ENCODE data around the gene BMAL1. TPM values are rescaled to one million over a fixed set of nuclear protein-coding genes. Genes with fewer than 3 reads are reported as not detected.

The BMAL1 gene
- total and polyA plus RNA-seq, 2 of the 8 experiments (the other 6 are each of a cell fraction or from before 2014, with no cell fraction given) = 6.8 to 6.9 TPM

GRCh38 chr11:13346470-13346869 lies 68.9 kb downstream of the BMAL1 start:
- Histone ChIP-seq H3K23ac (ENCODE audit: insufficient read length) (no peak overlapping the region), H3K9me3 (ENCODE audit: insufficient read depth in 2 of 2, low read depth in 1 of 2, low read length in 1 of 2) (peaks cover 0 to 4% of the 10 kb centered on the region in 2 experiments; a peak in 1 of 4 replicates), H3K4ac (replicated peaks; ENCODE audit: insufficient read length, low read depth, low read length) (no peak overlapping the region), H3K23me2 (ENCODE audit: low read depth, low read length) (no peaks in the 10 kb centered on the region), H3K27ac (ENCODE audit: low read depth, low read length) (no peak overlapping the region), H3K4me3 (ENCODE audit: extremely low read depth in 1 of 4, insufficient read depth in 2 of 4, low read depth in 3 of 4, low read length in 4 of 4) (no peak overlapping the region), H4K91ac (replicated peaks; ENCODE audit: insufficient read length, low read length) (no peak overlapping the region), H3K27me3 (replicated peaks in 1 of 4; ENCODE audit: control insufficient read depth in 3 of 4, extremely low read depth in 1 of 4, insufficient read depth in 3 of 4, low read length in 3 of 4) (no peaks in the 10 kb centered on the region), H2BK20ac (ENCODE audit: low read length) (no peak overlapping the region), H3K36me3 (ENCODE audit: control insufficient read depth in 2 of 4, insufficient read depth in 4 of 4, low read length in 3 of 4) (no peaks in the 10 kb centered on the region), H3K14ac (ENCODE audit: insufficient read length) (no peak overlapping the region), H2BK12ac (ENCODE audit: low read depth, low read length) (no peak overlapping the region), H2BK120ac (replicated peaks; ENCODE audit: low read depth, low read length) (no peak overlapping the region), H3K4me1 (replicated peaks in 1 of 4; ENCODE audit: control insufficient read depth in 3 of 4, insufficient read depth in 4 of 4, low read length in 3 of 4) (peaks cover 0 to 2% (median 0%) of the 10 kb centered on the region in 4 experiments; a peak in 1 of 7 replicates), H3K79me2 (ENCODE audit: control insufficient read depth in 1 of 2, insufficient read depth in 2 of 2, low read length in 2 of 2) (no peaks in the 10 kb centered on the region; a peak in 1 of 4 replicates), H3K79me1 (ENCODE audit: low read depth, low read length) (no peaks in the 10 kb centered on the region; the same call in 1 of the 2 replicates), H2BK5ac (ENCODE audit: low read depth, low read length) (no peak overlapping the region), H3K56ac (replicated peaks; ENCODE audit: insufficient read length, low read depth, low read length) (no peak overlapping the region), H4K8ac (ENCODE audit: extremely low read depth, insufficient read depth, low read length) (peak overlapping the region; percentile 3; the same call in 1 of the 2 replicates), H2AK5ac (ENCODE audit: low read depth, low read length) (no peak overlapping the region), H3K4me2 (ENCODE audit: insufficient read depth in 1 of 2, low read depth in 2 of 2, low read length in 2 of 2) (no peak overlapping the region), H3K18ac (ENCODE audit: extremely low read depth, low read length) (no peak overlapping the region), H2AFZ (ENCODE audit: low read length) (no peak overlapping the region), H4K20me1 (replicated peaks in 1 of 2; ENCODE audit: control insufficient read depth in 1 of 2, insufficient read depth in 2 of 2, low read length in 2 of 2) (no peaks in the 10 kb centered on the region), H4K5ac (ENCODE audit: insufficient read length, low read depth, low read length) (no peak overlapping the region), H3K9ac (replicated peaks in 1 of 4; ENCODE audit: extremely low read depth in 1 of 4, low read depth in 3 of 4, low read length in 3 of 4) (no peak overlapping the region), H2BK15ac (ENCODE audit: low read length) (no peak overlapping the region)
- WGBS, 2 experiments (ENCODE audit: extremely low coverage in 1 of 2, insufficient coverage in 1 of 2, insufficient read length in 1 of 2, insufficient replicate concordance in 2 of 2, low coverage in 1 of 2, low lambda C conversion rate in 2 of 2, missing lambda C conversion rate in 1 of 2) = 90% methylated on average over 5 of the region's 5 CpGs; no CpG with 5 or more reads in 1 of the 2 experiments
- no peak for FAIRE-seq
- POLR2A ChIA-PET (ENCODE audit: partially characterized antibody) = interaction anchor here (1.5 kb wide), 1 partner anchor 67 kb away, joined by 3 read pairs; no protein-coding TSS in a partner anchor
- TF ChIP-seq CEBPB (IDR thresholded peaks at IDR 0.05; ENCODE audit: low read depth, low read length) (peak; percentile 25; the same call in 1 of the 2 replicates), ATF2 (IDR thresholded peaks at IDR 0.05; ENCODE audit: low read length) (no peak), BRCA1 (IDR thresholded peaks at IDR 0.05; ENCODE audit: low read depth, low read length) (no peak), BCL11A (IDR thresholded peaks at IDR 0.05; ENCODE audit: low read depth in 2 of 2, low read length in 2 of 2) (no peak)
- CTCF ChIA-PET (ENCODE audit: partially characterized antibody) = interaction anchor here (1.0 to 5.8 kb wide), 12 partner anchors 7 to 383 kb away, joined by 3 to 66 read pairs (median 6); no protein-coding TSS in a partner anchor
- DNase-seq (ENCODE audit: low read depth in 1 of 2, low spot score in 2 of 2) = no peak

All from H1 (cell line).